GM23338 (cell line): ENCODE measurements around the gene AP4E1. TPM values are rescaled to one million over a fixed set of nuclear protein-coding genes. Genes with fewer than 3 reads are reported as not detected.

ENCODE experiments used
- CREB1 ChIP-seq: fragments of 250-450 bp; sonication (Bioruptor Pico); IDR thresholded peaks from 2 replicates; pipeline ENCODE4 v1.5.0; 2020; ENCODE audit warnings: low read depth, mild to moderate bottlenecking, moderate library complexity
- EZH2phosphoT487 ChIP-seq: fragments of 200-600 bp; sonication (generic); IDR thresholded peaks from one replicate; pipeline ENCODE4 v1.8.1; 2018; ENCODE audit warnings: antibody characterized with exemption; ENCODE audit not compliant: unreplicated experiment
- NANOG ChIP-seq: IDR thresholded peaks from 2 replicates; pipeline ENCODE4 v1.6.1; 2016; ENCODE audit warnings: antibody characterized with exemption, borderline replicate concordance
- REST ChIP-seq: IDR thresholded peaks from one replicate; pipeline ENCODE4 v1.6.1; 2018; ENCODE audit warnings: antibody characterized with exemption; ENCODE audit not compliant: unreplicated experiment
- STAT1 ChIP-seq: IDR thresholded peaks from one replicate; pipeline ENCODE4 v1.6.1; 2016; ENCODE audit warnings: antibody characterized with exemption; ENCODE audit not compliant: unreplicated experiment
- ZNF331 ChIP-seq: fragments of 250-450 bp; sonication (Bioruptor Pico); IDR thresholded peaks from 2 replicates; pipeline ENCODE4 v1.5.0; 2020; ENCODE audit warnings: low read depth, mild to moderate bottlenecking, moderate library complexity
- polyA plus RNA-seq: library from polyadenylated mRNA; unstranded; fragments of >200 nt; fragmentation: Nextera tagmentation; extraction: Ambion mirVana; gene quantifications from 2 replicates; pipeline ENCODE4 v1.2.1, GENCODE V29; 2016
- total RNA-seq: library from RNA; depleted of rRNA; stranded (reverse); fragments of >200 nt; shearing (Covaris generic); gene quantifications from 2 replicates; pipeline ENCODE4 v1.2.3, GENCODE V29; 2014
- TF ChIP-seq, protein P1 (sequence below): fragments of 250-450 bp; sonication (Bioruptor Pico); IDR thresholded peaks from 2 replicates; pipeline ENCODE4 v1.5.0; 2020; ENCODE audit warnings: mild to moderate bottlenecking, moderate library complexity
- TF ChIP-seq, protein P2 (sequence below), 2 experiments: fragments of 200-600 bp in 1 of 2; sonication (generic) in 1 of 2; conservative IDR thresholded peaks; 2 replicates each; pipeline versions ENCODE4 v1.5.1 to v1.6.1; 2016 to 2017; ENCODE audit warnings: antibody characterized with exemption in 2 of 2, low read depth in 2 of 2, mild to moderate bottlenecking in 2 of 2, moderate library complexity in 1 of 2

AP4E1 gene
- total and polyA plus RNA-seq, 2 experiments from 2014 or later = 4.4 to 15.4 TPM

DNA sequence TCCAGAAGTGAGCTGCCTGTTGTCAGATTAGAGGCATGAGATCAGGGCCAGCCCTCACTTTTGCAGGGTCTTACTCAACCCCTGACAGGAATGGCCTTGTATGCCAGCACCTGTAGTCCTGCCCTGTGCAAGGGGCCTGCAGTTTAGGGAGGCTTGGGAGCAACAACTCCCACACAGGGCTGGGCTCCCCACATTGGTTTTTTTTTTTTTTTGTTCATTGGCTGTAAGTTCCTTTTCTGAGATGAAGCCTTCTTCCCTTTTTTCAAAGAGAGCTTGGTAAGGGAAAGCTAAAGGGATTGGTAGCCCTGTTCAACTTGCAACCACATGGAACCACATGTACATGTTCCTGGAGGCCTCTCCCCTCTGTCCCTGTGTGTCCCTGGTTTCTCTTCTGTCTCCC is 139.8 kb downstream of the AP4E1 start (continued):
- TF ChIP-seq, protein P1, sequence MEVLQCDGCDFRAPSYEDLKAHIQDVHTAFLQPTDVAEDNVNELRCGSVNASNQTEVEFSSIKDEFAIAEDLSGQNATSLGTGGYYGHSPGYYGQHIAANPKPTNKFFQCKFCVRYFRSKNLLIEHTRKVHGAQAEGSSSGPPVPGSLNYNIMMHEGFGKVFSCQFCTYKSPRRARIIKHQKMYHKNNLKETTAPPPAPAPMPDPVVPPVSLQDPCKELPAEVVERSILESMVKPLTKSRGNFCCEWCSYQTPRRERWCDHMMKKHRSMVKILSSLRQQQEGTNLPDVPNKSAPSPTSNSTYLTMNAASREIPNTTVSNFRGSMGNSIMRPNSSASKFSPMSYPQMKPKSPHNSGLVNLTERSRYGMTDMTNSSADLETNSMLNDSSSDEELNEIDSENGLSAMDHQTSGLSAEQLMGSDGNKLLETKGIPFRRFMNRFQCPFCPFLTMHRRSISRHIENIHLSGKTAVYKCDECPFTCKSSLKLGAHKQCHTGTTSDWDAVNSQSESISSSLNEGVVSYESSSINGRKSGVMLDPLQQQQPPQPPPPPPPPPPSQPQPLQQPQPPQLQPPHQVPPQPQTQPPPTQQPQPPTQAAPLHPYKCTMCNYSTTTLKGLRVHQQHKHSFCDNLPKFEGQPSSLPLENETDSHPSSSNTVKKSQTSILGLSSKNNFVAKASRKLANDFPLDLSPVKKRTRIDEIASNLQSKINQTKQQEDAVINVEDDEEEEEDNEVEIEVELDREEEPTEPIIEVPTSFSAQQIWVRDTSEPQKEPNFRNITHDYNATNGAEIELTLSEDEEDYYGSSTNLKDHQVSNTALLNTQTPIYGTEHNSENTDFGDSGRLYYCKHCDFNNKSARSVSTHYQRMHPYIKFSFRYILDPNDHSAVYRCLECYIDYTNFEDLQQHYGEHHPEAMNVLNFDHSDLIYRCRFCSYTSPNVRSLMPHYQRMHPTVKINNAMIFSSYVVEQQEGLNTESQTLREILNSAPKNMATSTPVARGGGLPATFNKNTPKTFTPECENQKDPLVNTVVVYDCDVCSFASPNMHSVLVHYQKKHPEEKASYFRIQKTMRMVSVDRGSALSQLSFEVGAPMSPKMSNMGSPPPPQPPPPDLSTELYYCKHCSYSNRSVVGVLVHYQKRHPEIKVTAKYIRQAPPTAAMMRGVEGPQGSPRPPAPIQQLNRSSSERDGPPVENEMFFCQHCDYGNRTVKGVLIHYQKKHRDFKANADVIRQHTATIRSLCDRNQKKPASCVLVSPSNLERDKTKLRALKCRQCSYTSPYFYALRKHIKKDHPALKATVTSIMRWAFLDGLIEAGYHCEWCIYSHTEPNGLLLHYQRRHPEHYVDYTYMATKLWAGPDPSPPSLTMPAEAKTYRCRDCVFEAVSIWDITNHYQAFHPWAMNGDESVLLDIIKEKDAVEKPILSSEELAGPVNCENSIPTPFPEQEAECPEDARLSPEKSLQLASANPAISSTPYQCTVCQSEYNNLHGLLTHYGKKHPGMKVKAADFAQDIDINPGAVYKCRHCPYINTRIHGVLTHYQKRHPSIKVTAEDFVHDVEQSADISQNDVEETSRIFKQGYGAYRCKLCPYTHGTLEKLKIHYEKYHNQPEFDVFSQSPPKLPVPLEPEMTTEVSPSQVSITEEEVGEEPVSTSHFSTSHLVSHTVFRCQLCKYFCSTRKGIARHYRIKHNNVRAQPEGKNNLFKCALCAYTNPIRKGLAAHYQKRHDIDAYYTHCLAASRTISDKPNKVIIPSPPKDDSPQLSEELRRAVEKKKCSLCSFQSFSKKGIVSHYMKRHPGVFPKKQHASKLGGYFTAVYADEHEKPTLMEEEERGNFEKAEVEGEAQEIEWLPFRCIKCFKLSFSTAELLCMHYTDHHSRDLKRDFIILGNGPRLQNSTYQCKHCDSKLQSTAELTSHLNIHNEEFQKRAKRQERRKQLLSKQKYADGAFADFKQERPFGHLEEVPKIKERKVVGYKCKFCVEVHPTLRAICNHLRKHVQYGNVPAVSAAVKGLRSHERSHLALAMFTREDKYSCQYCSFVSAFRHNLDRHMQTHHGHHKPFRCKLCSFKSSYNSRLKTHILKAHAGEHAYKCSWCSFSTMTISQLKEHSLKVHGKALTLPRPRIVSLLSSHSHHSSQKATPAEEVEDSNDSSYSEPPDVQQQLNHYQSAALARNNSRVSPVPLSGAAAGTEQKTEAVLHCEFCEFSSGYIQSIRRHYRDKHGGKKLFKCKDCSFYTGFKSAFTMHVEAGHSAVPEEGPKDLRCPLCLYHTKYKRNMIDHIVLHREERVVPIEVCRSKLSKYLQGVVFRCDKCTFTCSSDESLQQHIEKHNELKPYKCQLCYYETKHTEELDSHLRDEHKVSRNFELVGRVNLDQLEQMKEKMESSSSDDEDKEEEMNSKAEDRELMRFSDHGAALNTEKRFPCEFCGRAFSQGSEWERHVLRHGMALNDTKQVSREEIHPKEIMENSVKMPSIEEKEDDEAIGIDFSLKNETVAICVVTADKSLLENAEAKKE (CRISPR knock-in tag) = no peak
- no peak for TF ChIP-seq REST
- TF ChIP-seq NANOG = no peak
- no peak for TF ChIP-seq CREB1 (CRISPR knock-in tag)
- TF ChIP-seq STAT1 = no peak
- no peak for TF ChIP-seq ZNF331 (CRISPR knock-in tag)
- TF ChIP-seq EZH2phosphoT487 = no peak
- TF ChIP-seq, protein P2, sequence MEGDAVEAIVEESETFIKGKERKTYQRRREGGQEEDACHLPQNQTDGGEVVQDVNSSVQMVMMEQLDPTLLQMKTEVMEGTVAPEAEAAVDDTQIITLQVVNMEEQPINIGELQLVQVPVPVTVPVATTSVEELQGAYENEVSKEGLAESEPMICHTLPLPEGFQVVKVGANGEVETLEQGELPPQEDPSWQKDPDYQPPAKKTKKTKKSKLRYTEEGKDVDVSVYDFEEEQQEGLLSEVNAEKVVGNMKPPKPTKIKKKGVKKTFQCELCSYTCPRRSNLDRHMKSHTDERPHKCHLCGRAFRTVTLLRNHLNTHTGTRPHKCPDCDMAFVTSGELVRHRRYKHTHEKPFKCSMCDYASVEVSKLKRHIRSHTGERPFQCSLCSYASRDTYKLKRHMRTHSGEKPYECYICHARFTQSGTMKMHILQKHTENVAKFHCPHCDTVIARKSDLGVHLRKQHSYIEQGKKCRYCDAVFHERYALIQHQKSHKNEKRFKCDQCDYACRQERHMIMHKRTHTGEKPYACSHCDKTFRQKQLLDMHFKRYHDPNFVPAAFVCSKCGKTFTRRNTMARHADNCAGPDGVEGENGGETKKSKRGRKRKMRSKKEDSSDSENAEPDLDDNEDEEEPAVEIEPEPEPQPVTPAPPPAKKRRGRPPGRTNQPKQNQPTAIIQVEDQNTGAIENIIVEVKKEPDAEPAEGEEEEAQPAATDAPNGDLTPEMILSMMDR (conservative IDR thresholded peaks at IDR 0.05; ENCODE audit: low read depth in 2 of 2) = no peak
